Adrenal gland (tissue), 5 donors: ENCODE measurements around the gene FBXO10.

ENCODE experiments used
- POLR2A ChIP-seq, 2 donors: fragments of 450-650 bp; IDR thresholded peaks; one replicate each; pipeline ENCODE4 v1.6.1; 2017; ENCODE audit warnings: antibody characterized with exemption in 2 of 2, mild to moderate bottlenecking in 2 of 2, moderate library complexity in 1 of 2
- TF ChIP-seq, protein P1 (sequence below), 6 experiments: fragments of 450-650 bp in 4 of 6; fragments of 200-600 bp in 2 of 6; sonication (generic) in 1 of 6; IDR thresholded peaks; 1 replicate in 5 of 6; 2 replicates in 1 of 6; pipeline versions ENCODE4 v1.5.1 to v1.8.0; 2016 to 2021; ENCODE audit warnings: antibody characterized with exemption in 6 of 6, mild to moderate bottlenecking in 2 of 6, moderate library complexity in 1 of 6
- donor health status: DM: no; HTN: no; CAD: no.

DNA sequence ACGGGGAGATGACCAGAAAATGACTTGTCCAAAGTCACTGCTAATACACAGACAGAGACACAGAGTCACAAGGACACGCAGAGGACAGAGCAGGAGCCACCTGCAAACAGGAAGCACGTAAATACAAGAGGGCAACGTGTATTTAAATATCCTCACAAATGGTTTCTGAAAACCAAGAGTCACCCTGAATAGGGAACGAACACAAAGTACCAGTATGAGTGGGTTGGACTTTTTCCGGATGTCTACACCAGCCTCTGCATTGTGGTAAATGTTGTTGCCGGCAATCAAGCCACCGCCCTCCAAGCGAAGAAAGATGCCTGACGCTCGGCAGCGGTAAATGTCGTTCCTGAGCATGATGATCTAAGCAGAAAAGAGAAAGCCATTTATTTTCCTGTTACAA lies 44.5 kb downstream of the FBXO10 start:
- TF ChIP-seq, protein P1, sequence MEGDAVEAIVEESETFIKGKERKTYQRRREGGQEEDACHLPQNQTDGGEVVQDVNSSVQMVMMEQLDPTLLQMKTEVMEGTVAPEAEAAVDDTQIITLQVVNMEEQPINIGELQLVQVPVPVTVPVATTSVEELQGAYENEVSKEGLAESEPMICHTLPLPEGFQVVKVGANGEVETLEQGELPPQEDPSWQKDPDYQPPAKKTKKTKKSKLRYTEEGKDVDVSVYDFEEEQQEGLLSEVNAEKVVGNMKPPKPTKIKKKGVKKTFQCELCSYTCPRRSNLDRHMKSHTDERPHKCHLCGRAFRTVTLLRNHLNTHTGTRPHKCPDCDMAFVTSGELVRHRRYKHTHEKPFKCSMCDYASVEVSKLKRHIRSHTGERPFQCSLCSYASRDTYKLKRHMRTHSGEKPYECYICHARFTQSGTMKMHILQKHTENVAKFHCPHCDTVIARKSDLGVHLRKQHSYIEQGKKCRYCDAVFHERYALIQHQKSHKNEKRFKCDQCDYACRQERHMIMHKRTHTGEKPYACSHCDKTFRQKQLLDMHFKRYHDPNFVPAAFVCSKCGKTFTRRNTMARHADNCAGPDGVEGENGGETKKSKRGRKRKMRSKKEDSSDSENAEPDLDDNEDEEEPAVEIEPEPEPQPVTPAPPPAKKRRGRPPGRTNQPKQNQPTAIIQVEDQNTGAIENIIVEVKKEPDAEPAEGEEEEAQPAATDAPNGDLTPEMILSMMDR (IDR thresholded peaks at IDR 0.05) = no peak
- TF ChIP-seq POLR2A (IDR thresholded peaks at IDR 0.05) = no peak
